Posterior vena cava (tissue), 2 donors: ENCODE results near the gene TNF. TPM values are rescaled to one million over a fixed set of nuclear protein-coding genes. Genes with fewer than 3 reads are reported as not detected.

ENCODE experiments used
- DNase-seq: peaks from one replicate; pipeline ENCODE4 v3.0.0-alpha.2; 2020; ENCODE audit warnings: low spot score
- intact Hi-C, 2 donors: fragments of 100-400 bp; cut with DNase I; formaldehyde crosslinking; loops; one replicate each; pipeline versions ENCODE4 v1.14.1 to v1.14.2; 2022 to 2023
- long read RNA-seq, 2 donors: library from polyadenylated mRNA; unstranded; transcript quantifications; one replicate each; pipeline ENCODE4 v2.0.0, GENCODE V29; 2020 to 2021
- total RNA-seq, 2 donors: library from RNA; stranded (reverse); fragmentation: NEBNext Ultra II Directional; extraction: Animal tissue kit (Norgen Biotek cat#: 25700); gene quantifications; one replicate each; pipeline ENCODE4 v1.2.1, GENCODE V29; 2021
- donor health status: DM: yes; HTN: yes; CAD: no.
- donor health status: DM: yes; HTN: yes; CAD: no.

Gene TNF
- total RNA-seq = under 1 TPM; 0.81 to 0.93 TPM
- long read RNA-seq, donor 1 = 0 reads
- long read RNA-seq, donor 2 = 0 reads

GRCh38 chr6:31575335-31575901, at the start of gene TNF:
TNF (plus strand) TSS chr6:31575565; CDS start chr6:31575742, 177 bp downstream.
- DNase-seq = peak; percentile 85
- intact Hi-C loops = no loop called here

- intact Hi-C loops = no loop called here
- DNase-seq = no peak
Observed at GRCh38 chr6:31525932-31526591, 49.3 kb upstream of the TNF start.

- DNase-seq = no peak
- intact Hi-C loops = no loop called here
Observed at GRCh38 chr6:31528307-31528777, 47.0 kb upstream of the TNF start.

- intact Hi-C loops = no loop called here
- no peak for DNase-seq
Observed at GRCh38 chr6:31528821-31529328, 46.5 kb upstream of the TNF start, which contains the start of gene MCCD1. MCCD1 (plus strand) TSS chr6:31528962; CDS start chr6:31529015, 53 bp downstream.

- no peak for DNase-seq
- intact Hi-C loops = no loop called here
Observed at GRCh38 chr6:31529329-31530150, 45.8 kb upstream of the TNF start.

GRCh38 chr6:31530659-31531058, 44.7 kb upstream of the TNF start:
- no peak for DNase-seq
- intact Hi-C loops = no loop called here

- intact Hi-C loops = no loop called here
Observed at GRCh38 chr6:31531162-31531561, 44.2 kb upstream of the TNF start.

GRCh38 chr6:31531771-31532643, 43.4 kb upstream of the TNF start:
- intact Hi-C loops = no loop called here
- DNase-seq = no peak

More at GRCh38 chr6:31531162-31531561, 44.2 kb upstream of the TNF start:
- DNase-seq = no peak

GRCh38 chr6:31532644-31533454, 42.5 kb upstream of the TNF start:
- no peak for DNase-seq
- intact Hi-C loops = no loop called here

- intact Hi-C loops = no loop called here
- DNase-seq = no peak
Observed at GRCh38 chr6:31533455-31533841, 41.9 kb upstream of the TNF start.

GRCh38 chr6:31534011-31534410, 41.4 kb upstream of the TNF start:
- no peak for DNase-seq
- intact Hi-C loops = no loop called here

- DNase-seq = no peak
- intact Hi-C loops = no loop called here
Observed at GRCh38 chr6:31534521-31535040, 40.8 kb upstream of the TNF start.

GRCh38 chr6:31535538-31536324, 39.6 kb upstream of the TNF start:
- intact Hi-C loops = no loop called here
- DNase-seq = no peak

GRCh38 chr6:31538805-31539400, 36.5 kb upstream of the TNF start:
- no peak for DNase-seq
- intact Hi-C loops = no loop called here

- intact Hi-C loops = no loop called here
- DNase-seq = no peak
Observed at GRCh38 chr6:31540640-31541039, 34.7 kb upstream of the TNF start.

- intact Hi-C loops = no loop called here
Observed at GRCh38 chr6:31541059-31541657, 34.2 kb upstream of the TNF start.

More at GRCh38 chr6:31541059-31541657, 34.2 kb upstream of the TNF start:
- peak; percentile 86 for DNase-seq
